Smooth muscle cell of the brain vasculature (primary cell): ENCODE data around the gene KCNIP4.
"Not testable (repeated sequence)": the region's sequence is repeated elsewhere in the genome, so short reads cannot be mapped to it uniquely, and the experiment has no call there.

Experiments used
- DNase-seq: peaks from one replicate; pipeline ENCODE4 v3.0.0-alpha.2; 2012; ENCODE audit warnings: low read depth, low spot score

Gene KCNIP4

GRCh38 chr4:21374641-21375368 is 573.8 kb downstream of the KCNIP4 start:
- no peak for DNase-seq

DNA sequence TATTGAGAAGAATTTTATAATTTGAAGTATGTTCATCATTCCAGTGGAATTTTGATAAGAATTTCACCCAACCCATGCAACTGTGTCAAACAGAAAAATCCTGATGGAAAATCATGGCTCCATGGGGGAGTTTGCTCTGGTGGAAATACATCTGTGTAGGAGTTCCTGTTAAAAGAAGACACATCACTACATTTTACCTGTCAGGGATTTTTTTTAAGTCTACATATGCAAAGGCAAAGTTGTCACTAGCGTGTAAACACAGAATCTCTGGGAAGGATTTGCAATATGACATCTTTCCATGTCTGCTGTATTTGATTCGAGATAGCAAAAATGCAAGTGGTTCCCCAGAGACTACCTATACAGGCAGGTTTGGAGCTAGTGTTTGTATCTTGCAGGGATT is 581.0 kb downstream of the KCNIP4 start:
- DNase-seq = no peak

- no peak for DNase-seq
Measured at GRCh38 chr4:21366840-21367239, 581.7 kb downstream of the KCNIP4 start.

DNA sequence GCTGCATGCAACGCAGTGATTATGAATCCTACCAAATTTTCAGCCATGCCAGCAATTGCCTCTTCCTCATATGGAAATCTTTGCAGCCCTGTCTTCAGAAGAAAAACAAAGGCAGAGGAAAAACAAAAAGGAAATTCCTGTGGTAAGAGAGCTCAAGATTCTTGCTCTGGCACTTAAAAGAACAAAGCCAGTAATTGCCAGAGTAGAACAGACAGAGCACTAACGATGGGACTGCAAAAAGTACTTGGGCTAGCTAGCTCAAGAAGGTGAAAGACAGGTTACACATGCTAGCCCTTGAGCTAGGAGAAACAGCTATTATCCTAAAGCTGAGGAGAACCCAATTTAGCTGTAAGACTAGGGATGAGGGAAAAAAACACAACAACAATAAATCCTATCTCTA is 582.3 kb downstream of the KCNIP4 start:
- no peak for DNase-seq

- no peak for DNase-seq
Measured at GRCh38 chr4:21363701-21364100, 584.9 kb downstream of the KCNIP4 start.

DNA sequence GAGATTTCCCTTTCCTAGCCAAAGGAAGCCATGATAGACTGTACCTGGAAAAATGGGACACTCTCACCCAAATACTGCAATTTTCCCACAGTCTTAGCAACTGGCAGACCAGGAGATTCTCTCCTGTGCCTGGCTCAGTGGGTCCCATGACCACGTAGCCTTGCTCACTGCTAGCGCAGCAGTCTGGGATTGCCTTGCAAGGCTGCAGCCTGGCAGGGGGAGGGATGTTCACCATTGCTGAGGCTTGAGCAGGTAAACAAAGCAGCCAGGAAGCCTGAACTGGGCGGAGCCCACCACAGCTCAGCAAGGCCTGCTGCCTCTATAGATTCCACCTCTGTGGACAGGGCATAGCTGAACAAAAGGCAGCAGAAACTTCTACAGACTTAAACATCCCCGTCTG is 596.2 kb downstream of the KCNIP4 start:
- DNase-seq = not testable (repeated sequence)

- DNase-seq = no peak
Measured at GRCh38 chr4:21347142-21347541, 601.4 kb downstream of the KCNIP4 start.

DNA sequence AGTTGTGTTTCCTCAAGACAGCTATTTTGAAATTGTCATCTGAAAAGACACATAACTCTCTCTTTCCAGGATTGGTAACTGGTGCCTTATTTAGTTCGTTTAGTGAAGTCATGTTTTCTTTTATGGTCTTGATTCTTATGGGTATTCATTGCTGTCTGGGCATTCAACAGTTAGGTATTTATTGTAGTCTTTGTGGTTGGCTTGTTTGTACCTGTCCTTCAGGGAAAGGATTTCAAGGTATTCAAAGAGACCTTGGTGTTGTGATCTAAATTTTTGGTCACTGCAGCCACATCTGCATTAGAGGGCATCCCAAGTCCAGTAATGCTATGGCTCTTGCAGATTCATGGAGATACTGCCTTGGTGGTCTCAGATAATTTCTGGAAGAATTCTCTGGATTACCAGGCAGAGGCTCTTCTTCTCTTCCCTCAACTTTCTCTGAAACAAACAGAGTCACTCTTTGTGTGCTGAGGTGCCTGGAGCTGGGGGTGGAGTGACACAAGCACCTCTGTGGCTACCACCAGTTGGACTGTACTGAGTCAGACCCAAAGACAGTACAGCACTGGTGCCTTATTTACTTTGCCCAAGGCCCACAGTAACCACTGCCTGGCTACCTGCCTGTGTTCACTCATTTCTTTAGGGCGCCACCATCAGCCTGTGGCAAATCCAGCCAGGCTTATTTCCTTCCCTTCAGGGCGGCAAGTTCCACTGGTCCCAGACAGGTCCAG is 620.4 kb downstream of the KCNIP4 start:
- DNase-seq = no peak

GRCh38 chr4:21320034-21320433 is 628.5 kb downstream of the KCNIP4 start:
- no peak for DNase-seq

DNA sequence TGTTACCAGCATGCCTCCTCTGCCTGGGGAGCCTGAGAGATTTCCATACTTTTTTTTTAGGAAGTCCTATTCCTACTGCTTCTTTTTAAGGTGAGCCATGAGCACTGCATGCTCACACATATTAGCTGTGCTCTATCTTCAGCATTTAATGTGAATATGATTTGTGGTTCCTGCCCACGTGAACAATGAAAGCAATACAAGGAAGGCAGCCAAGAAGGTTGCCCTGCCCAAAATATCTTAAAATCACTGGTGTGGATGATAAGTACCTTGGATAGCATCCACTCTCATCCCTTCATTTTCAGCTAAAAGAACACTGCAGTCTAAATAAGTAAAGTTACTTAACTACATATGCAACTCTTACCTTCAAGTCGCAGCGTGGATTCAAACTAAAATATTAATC is 640.9 kb downstream of the KCNIP4 start:
- DNase-seq = no peak

DNA sequence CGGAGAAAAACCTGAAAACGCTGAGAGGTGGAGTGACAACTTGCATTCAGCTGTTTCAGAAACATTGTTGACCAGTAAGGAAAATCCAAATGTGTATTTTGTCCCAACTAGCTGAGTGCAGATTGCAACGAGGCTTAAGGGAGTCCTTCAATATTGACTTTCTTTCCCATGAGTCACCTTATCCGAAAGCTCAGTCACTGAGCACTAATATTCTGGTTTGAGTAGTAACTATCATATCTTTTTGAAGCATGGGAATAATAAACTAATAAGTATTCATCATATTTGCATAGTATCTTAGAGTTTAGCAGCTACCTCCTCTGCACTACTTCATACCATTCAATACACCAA is 644.1 kb downstream of the KCNIP4 start:
- no peak for DNase-seq

DNA sequence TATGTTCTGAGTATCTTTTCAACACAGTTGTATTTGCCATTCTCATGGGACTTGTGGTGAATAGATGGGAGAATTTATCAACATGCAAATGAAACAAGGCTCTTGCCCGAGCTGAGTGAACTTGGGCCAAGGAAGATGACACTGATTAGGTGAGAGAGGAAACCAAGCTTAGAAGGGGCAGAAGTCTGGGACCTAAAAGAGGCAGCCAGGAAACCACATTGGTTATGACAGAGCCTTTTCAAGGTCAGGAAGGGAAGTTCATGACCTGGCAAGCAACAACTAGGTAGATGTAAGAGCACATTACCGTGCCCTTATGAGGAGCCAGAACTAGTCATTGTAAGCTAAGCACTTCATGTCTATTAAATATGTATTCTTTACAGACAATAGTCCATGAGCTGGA is 658.0 kb downstream of the KCNIP4 start:
- no peak for DNase-seq

DNA sequence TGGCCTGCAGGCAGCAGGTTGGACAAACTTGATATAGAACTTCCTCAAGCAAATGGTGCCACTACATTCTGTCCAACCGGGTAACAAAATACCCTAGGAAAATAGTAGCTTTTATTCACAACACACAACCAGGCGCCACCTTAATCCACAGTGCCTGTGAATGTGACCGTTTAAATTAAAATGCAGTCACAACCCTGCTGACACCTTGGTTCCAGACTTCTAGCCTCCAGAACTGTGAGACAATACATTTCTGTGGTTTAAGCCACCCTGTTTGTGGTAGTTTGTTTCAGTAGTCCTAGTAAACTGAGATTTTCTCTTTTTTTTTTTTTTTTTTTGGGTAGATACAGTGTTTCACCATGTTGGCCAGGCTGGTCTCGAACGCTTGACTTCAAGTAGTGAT is 672.5 kb downstream of the KCNIP4 start:
- DNase-seq = no peak

- DNase-seq = no peak
Measured at GRCh38 chr4:21271439-21272052, 677.0 kb downstream of the KCNIP4 start.

DNA sequence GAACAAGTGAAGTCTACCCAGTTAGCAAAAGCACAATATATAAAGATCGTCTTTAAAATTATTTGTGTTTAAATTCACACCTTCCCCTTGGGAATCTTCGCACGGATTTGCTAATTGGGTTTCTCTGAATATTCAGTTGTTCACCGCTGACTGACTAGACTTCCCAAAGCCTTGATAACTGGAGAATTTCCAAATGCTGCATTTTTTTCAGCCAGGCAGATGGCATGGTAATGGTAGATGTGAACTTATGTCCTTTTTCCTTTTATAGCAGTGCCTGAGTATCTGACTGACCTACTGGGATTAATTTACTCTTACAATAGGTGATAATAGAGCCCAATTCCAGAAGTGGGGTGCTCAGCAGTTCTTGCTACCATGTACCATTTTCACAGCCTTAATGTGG is 700.2 kb downstream of the KCNIP4 start:
- no peak for DNase-seq

GRCh38 chr4:21242163-21242562 is 706.4 kb downstream of the KCNIP4 start:
- DNase-seq = no peak

DNA sequence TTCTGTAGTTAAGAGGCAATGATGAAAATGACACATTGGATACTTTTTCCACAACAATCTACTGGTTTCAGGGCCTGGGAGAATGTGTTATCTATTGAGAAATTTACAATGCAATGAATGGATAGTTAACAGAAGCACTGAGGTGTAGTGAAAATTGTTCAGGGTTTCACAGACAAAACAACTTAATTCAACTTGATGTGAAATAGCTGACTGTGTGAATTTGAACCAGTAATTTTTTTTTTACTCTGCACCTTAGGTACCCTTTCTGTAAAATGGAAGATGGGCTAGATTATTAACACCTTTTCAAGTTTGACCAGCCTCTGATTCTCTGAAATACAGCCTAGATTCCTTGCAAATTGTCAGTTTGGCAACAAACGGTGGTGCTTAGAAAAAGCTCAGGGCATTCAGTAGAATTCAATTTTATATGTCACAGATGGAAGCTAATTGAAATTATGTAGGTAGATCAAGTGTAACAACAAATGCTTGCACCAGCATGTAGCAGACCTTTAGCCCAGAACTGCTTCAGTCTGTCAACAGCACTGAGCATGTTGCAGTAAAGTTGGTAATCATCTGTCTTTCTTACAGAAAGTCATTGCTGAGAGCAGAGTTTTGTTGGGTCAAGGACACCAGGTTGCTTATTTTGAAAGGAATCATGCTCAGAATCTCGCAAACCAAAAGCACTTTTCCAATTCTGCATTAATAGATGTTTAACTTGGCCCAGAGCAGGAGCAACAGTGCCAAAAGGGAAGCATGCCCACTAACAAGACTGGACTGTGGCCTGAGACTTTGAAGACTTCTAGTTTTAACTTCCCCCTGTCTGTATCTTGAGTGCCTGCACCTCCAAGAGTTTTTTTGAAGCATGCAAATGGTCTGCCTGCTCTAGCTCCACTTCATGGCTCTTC is 721.7 kb downstream of the KCNIP4 start:
- DNase-seq = no peak

DNA sequence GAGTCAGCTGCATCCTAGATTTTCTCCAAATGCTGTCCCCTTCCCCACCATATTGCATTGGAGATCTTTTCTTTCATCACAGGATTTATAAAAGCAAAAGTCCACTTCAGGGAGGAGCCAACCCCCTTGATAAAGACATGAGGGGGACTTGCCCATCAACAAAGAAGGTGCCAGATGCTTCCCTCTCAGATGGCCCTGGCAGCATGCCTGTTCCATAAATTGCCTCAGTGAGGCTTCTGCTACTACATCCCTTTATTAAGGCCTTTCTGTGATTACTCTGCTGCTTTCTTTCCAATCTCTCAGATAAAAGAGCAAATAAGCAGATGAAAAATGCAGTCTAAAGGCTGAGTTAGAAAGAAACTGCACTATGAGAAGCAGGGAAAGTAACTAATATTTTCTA is 736.7 kb downstream of the KCNIP4 start:
- DNase-seq = no peak

DNA sequence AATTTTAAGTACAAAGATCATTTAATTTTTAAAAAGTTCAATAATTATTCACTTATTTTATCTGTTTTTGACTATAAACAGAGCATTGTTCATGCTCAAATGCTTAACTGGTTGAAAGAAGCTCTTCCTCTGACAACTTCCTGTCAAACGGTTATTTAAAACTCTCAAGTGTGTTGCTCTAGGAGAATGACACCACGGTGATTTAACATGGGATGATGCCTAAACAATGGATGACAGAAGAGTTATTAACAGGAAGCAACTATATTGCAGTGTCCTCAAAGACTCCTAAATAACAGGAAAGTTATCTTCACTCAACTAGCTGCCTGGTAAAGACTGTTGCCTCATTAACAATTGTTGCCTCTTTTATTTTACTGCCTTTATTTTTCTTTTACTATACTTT is 738.7 kb downstream of the KCNIP4 start:
- DNase-seq = no peak

DNA sequence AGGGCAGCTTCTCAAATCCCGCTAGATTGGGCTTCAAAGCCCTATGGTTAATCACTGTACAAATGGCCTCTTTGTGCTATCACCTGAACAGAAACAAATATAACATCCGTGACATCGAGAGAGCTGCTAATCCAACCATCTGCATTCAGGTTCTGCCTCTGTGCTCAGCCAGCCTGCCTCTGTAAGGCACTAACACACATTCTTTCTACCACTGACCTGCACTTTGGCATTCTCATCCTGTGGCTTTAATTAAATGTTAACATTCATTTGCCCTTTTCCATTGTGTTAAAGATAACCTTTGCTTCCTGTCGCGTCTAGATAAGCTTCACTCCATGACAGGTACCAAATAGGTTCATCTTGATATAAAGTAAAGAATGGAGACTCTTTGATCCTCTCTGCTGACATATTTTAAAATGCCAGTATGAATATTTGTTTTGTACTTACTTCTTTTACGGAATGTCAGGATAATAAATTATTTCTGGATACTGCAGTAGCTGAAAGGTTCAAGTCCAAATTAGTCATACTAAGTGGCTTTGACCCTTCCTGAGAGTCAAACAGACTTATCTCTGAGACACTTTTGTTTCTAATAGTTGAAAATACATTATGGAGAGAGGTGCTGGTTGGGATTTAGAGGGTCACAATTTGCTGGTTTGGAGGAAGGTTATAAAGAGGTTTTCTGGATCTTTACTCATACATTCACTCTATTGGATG is 742.6 kb downstream of the KCNIP4 start:
- no peak for DNase-seq

- no peak for DNase-seq
Measured at GRCh38 chr4:21203416-21203815, 745.2 kb downstream of the KCNIP4 start.
